Measurements from ENCODE around the gene SOCS3. TPM values are rescaled to one million over a fixed set of nuclear protein-coding genes. Genes with fewer than 3 reads are reported as not detected.

Gene SOCS3
- total and polyA plus RNA-seq, 10 of the 15 experiments (the other 5 are each of a cell fraction or from before 2014, with no cell fraction given), result 0.05 to 3.9 (median 1.0) TPM

GRCh38 chr17:78381601-78382232, 21.8 kb upstream of the SOCS3 start (continued):
- TF ChIP-seq ZBTB40 (IDR thresholded peaks at IDR 0.05; ENCODE audit: borderline replicate concordance) (peak; percentile 17; the same call in 1 of the 2 replicates), NR2C2 (IDR thresholded peaks at IDR 0.05; ENCODE audit: borderline replicate concordance, control insufficient read depth, insufficient read length, low read depth) (no peak), ATF7 (IDR thresholded peaks at IDR 0.05; ENCODE audit: low read depth) (no peak), CHD1 (IDR thresholded peaks at IDR 0.05; ENCODE audit: low read depth, low read length) (no peak), TBL1XR1 (IDR thresholded peaks at IDR 0.05; ENCODE audit: low read depth, low read length) (no peak), ZNF274 (IDR thresholded peaks at IDR 0.05; ENCODE audit: insufficient read depth, insufficient read length) (no peak), BCL11A (IDR thresholded peaks at IDR 0.05; ENCODE audit: low read depth, low read length) (no peak), POLR2AphosphoS5 (IDR thresholded peaks at IDR 0.05; ENCODE audit: low read length) (no peak), ATF3 (IDR thresholded peaks at IDR 0.05; ENCODE audit: borderline replicate concordance, extremely low read depth, low read depth, low read length) (no peak), USF2 (IDR thresholded peaks at IDR 0.05; ENCODE audit: borderline replicate concordance, low read depth, low read length) (no peak), WRNIP1 (IDR thresholded peaks at IDR 0.05; ENCODE audit: borderline replicate concordance, low read depth, low read length) (no peak), MAX (IDR thresholded peaks at IDR 0.05; ENCODE audit: low read depth, low read length) (no peak), MYC (IDR thresholded peaks at IDR 0.05; ENCODE audit: insufficient read depth, insufficient read length, insufficient replicate concordance, low read length, severe bottlenecking) (no peak), SRF (IDR thresholded peaks at IDR 0.05; ENCODE audit: low read depth in 2 of 2, low read length in 2 of 2) (no peak), HDAC6 (IDR thresholded peaks at IDR 0.05; ENCODE audit: unreplicated experiment) (no peak), MTA2 (IDR thresholded peaks at IDR 0.05; ENCODE audit: low read depth) (no peak), STAT3 (IDR thresholded peaks at IDR 0.05; ENCODE audit: low read depth, low read length) (no peak), ZBTB4 (CRISPR knock-in tag; IDR thresholded peaks at IDR 0.05) (no peak), RUNX3 (IDR thresholded peaks at IDR 0.05; ENCODE audit: low read length) (0 out of 2 replicates have a peak, but pooled peaks have one; percentile 26)
- TF ChIP-seq, protein P1, sequence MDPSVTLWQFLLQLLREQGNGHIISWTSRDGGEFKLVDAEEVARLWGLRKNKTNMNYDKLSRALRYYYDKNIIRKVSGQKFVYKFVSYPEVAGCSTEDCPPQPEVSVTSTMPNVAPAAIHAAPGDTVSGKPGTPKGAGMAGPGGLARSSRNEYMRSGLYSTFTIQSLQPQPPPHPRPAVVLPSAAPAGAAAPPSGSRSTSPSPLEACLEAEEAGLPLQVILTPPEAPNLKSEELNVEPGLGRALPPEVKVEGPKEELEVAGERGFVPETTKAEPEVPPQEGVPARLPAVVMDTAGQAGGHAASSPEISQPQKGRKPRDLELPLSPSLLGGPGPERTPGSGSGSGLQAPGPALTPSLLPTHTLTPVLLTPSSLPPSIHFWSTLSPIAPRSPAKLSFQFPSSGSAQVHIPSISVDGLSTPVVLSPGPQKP (IDR thresholded peaks at IDR 0.05; ENCODE audit: low read depth, low read length), result no peak
